ENCODE measurements around the gene DPP8.
A peak's percentile ranks its signal among the peaks of the same experiment; 100 is the strongest.

Gene DPP8

DNA sequence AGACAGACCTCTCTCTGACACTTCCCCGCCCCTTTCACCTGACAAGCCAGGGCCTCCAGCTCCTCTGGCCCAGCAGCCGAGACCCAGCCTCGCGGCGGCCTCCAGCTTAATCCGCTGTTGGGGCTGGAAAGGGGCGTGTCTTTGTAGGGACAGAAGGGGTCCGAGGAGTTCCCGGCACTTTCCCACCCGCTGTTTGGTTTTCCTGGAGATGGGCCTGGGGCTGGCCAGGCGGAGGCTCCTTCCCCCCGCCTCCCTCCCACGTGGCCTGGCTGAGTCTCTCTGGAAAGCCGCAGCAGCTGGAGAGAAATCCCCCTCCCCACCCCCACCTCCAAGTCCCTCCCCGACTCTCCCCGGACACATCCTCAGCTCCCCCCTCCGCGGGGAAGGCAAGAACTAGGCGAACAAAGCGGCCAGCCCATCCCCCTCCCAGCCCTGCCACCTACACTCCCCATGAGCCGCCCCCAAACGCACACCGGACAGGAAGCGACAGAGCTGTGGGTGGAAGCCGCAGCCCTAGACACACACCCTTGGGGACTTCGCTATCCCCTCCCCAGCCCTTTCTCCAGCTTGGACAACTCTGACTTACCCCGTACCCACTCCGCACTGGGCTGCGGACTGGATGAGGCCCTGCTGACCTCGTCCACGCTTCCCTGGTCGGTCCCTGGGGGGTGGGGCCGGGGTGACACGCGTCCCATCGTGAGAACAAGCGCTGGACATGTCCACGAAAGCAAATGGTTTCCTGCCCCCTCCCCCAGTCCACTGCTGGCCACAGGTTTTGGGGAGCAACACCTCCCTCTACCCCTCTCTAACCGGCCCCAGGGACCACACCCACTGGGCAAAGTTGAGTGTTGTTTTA, 95.9 kb downstream of the DPP8 start (continued):
- TF ChIP-seq, protein P1, sequence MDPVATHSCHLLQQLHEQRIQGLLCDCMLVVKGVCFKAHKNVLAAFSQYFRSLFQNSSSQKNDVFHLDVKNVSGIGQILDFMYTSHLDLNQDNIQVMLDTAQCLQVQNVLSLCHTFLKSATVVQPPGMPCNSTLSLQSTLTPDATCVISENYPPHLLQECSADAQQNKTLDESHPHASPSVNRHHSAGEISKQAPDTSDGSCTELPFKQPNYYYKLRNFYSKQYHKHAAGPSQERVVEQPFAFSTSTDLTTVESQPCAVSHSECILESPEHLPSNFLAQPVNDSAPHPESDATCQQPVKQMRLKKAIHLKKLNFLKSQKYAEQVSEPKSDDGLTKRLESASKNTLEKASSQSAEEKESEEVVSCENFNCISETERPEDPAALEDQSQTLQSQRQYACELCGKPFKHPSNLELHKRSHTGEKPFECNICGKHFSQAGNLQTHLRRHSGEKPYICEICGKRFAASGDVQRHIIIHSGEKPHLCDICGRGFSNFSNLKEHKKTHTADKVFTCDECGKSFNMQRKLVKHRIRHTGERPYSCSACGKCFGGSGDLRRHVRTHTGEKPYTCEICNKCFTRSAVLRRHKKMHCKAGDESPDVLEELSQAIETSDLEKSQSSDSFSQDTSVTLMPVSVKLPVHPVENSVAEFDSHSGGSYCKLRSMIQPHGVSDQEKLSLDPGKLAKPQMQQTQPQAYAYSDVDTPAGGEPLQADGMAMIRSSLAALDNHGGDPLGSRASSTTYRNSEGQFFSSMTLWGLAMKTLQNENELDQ (tag by site-specific recombination; IDR thresholded peaks at IDR 0.05; ENCODE audit: low read depth), result no peak
- TF ChIP-seq ZFP37 (tag by site-specific recombination; IDR thresholded peaks at IDR 0.05), result no peak
- TF ChIP-seq, protein P2, sequence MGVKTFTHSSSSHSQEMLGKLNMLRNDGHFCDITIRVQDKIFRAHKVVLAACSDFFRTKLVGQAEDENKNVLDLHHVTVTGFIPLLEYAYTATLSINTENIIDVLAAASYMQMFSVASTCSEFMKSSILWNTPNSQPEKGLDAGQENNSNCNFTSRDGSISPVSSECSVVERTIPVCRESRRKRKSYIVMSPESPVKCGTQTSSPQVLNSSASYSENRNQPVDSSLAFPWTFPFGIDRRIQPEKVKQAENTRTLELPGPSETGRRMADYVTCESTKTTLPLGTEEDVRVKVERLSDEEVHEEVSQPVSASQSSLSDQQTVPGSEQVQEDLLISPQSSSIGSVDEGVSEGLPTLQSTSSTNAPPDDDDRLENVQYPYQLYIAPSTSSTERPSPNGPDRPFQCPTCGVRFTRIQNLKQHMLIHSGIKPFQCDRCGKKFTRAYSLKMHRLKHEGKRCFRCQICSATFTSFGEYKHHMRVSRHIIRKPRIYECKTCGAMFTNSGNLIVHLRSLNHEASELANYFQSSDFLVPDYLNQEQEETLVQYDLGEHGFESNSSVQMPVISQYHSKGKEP (tag by site-specific recombination; IDR thresholded peaks at IDR 0.05), result 0 out of 2 replicates have a peak, but pooled peaks have one; percentile 42
- no peak for TF ChIP-seq MEIS1 (CRISPR knock-in tag; IDR thresholded peaks at IDR 0.05; ENCODE audit: borderline replicate concordance)
- TF ChIP-seq, protein P3, sequence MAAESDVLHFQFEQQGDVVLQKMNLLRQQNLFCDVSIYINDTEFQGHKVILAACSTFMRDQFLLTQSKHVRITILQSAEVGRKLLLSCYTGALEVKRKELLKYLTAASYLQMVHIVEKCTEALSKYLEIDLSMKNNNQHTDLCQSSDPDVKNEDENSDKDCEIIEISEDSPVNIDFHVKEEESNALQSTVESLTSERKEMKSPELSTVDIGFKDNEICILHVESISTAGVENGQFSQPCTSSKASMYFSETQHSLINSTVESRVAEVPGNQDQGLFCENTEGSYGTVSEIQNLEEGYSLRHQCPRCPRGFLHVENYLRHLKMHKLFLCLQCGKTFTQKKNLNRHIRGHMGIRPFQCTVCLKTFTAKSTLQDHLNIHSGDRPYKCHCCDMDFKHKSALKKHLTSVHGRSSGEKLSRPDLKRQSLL (tag by site-specific recombination; IDR thresholded peaks at IDR 0.05), result no peak
- TF ChIP-seq ZNF23 (tag by site-specific recombination; IDR thresholded peaks at IDR 0.05; ENCODE audit: borderline replicate concordance), result no peak
- no peak for TF ChIP-seq ZNF560 (tag by site-specific recombination; IDR thresholded peaks at IDR 0.05; ENCODE audit: borderline replicate concordance)
- TF ChIP-seq ZNF549 (tag by site-specific recombination; IDR thresholded peaks at IDR 0.05), result no peak
- TF ChIP-seq, protein P4, sequence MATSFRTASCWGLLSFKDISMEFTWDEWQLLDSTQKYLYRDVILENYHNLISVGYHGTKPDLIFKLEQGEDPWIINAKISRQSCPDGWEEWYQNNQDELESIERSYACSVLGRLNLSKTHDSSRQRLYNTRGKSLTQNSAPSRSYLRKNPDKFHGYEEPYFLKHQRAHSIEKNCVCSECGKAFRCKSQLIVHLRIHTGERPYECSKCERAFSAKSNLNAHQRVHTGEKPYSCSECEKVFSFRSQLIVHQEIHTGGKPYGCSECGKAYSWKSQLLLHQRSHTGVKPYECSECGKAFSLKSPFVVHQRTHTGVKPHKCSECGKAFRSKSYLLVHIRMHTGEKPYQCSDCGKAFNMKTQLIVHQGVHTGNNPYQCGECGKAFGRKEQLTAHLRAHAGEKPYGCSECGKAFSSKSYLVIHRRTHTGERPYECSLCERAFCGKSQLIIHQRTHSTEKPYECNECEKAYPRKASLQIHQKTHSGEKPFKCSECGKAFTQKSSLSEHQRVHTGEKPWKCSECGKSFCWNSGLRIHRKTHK (tag by site-specific recombination; IDR thresholded peaks at IDR 0.05), result no peak
- peak; percentile 46 for TF ChIP-seq ZBTB20 (tag by site-specific recombination; IDR thresholded peaks at IDR 0.05)
- peak; percentile 75 for TF ChIP-seq SP3 (tag by site-specific recombination; IDR thresholded peaks at IDR 0.05)
- TF ChIP-seq, protein P5, sequence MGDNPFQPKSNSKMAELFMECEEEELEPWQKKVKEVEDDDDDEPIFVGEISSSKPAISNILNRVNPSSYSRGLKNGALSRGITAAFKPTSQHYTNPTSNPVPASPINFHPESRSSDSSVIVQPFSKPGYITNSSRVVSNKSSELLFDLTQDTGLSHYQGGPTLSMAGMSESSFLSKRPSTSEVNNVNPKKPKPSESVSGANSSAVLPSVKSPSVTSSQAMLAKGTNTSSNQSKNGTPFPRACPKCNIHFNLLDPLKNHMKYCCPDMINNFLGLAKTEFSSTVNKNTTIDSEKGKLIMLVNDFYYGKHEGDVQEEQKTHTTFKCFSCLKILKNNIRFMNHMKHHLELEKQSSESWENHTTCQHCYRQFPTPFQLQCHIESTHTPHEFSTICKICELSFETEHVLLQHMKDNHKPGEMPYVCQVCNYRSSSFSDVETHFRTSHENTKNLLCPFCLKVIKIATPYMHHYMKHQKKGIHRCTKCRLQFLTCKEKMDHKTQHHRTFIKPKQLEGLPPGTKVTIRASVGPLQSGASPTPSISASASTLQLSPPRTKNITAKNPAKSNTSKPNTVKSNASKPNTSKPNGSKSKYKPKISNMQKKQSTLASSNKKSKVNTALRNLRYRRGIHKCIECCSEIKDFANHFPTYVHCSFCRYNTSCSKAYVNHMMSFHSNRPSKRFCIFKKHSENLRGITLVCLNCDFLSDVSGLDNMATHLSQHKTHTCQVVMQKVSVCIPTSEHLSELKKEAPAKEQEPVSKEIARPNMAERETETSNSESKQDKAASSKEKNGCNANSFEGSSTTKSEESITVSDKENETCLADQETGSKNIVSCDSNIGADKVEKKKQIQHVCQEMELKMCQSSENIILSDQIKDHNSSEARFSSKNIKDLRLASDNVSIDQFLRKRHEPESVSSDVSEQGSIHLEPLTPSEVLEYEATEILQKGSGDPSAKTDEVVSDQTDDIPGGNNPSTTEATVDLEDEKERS (tag by site-specific recombination; IDR thresholded peaks at IDR 0.05), result no peak
- no peak for TF ChIP-seq YY2 (tag by site-specific recombination; IDR thresholded peaks at IDR 0.05)
- TF ChIP-seq, protein P6, sequence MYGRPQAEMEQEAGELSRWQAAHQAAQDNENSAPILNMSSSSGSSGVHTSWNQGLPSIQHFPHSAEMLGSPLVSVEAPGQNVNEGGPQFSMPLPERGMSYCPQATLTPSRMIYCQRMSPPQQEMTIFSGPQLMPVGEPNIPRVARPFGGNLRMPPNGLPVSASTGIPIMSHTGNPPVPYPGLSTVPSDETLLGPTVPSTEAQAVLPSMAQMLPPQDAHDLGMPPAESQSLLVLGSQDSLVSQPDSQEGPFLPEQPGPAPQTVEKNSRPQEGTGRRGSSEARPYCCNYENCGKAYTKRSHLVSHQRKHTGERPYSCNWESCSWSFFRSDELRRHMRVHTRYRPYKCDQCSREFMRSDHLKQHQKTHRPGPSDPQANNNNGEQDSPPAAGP (tag by site-specific recombination; IDR thresholded peaks at IDR 0.05), result peak; percentile 87; the same call in 1 of the 2 replicates
- no peak for TF ChIP-seq ZNF169 (tag by site-specific recombination; IDR thresholded peaks at IDR 0.05)
- TF ChIP-seq, protein P7, sequence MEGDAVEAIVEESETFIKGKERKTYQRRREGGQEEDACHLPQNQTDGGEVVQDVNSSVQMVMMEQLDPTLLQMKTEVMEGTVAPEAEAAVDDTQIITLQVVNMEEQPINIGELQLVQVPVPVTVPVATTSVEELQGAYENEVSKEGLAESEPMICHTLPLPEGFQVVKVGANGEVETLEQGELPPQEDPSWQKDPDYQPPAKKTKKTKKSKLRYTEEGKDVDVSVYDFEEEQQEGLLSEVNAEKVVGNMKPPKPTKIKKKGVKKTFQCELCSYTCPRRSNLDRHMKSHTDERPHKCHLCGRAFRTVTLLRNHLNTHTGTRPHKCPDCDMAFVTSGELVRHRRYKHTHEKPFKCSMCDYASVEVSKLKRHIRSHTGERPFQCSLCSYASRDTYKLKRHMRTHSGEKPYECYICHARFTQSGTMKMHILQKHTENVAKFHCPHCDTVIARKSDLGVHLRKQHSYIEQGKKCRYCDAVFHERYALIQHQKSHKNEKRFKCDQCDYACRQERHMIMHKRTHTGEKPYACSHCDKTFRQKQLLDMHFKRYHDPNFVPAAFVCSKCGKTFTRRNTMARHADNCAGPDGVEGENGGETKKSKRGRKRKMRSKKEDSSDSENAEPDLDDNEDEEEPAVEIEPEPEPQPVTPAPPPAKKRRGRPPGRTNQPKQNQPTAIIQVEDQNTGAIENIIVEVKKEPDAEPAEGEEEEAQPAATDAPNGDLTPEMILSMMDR (tag by site-specific recombination; IDR thresholded peaks at IDR 0.05), result no peak
- no peak for TF ChIP-seq ZNF514 (tag by site-specific recombination; IDR thresholded peaks at IDR 0.05)
- TF ChIP-seq, protein P8, sequence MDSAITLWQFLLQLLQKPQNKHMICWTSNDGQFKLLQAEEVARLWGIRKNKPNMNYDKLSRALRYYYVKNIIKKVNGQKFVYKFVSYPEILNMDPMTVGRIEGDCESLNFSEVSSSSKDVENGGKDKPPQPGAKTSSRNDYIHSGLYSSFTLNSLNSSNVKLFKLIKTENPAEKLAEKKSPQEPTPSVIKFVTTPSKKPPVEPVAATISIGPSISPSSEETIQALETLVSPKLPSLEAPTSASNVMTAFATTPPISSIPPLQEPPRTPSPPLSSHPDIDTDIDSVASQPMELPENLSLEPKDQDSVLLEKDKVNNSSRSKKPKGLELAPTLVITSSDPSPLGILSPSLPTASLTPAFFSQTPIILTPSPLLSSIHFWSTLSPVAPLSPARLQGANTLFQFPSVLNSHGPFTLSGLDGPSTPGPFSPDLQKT (IDR thresholded peaks at IDR 0.05; ENCODE audit: borderline replicate concordance, low read depth, low read length), result no peak
- no peak for TF ChIP-seq FEZF1 (tag by site-specific recombination; IDR thresholded peaks at IDR 0.05)
- peak; percentile 61; the same call in 1 of the 2 replicates for TF ChIP-seq ZIC2 (tag by site-specific recombination; IDR thresholded peaks at IDR 0.05)
- TF ChIP-seq, protein P9, sequence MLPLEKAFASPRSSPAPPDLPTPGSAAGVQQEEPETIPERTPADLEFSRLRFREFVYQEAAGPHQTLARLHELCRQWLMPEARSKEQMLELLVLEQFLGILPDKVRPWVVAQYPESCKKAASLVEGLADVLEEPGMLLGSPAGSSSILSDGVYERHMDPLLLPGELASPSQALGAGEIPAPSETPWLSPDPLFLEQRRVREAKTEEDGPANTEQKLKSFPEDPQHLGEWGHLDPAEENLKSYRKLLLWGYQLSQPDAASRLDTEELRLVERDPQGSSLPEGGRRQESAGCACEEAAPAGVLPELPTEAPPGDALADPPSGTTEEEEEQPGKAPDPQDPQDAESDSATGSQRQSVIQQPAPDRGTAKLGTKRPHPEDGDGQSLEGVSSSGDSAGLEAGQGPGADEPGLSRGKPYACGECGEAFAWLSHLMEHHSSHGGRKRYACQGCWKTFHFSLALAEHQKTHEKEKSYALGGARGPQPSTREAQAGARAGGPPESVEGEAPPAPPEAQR (tag by site-specific recombination; IDR thresholded peaks at IDR 0.05), result no peak
- no peak for TF ChIP-seq ZNF114 (tag by site-specific recombination; IDR thresholded peaks at IDR 0.05)
- no peak for TF ChIP-seq ZNF626 (tag by site-specific recombination; IDR thresholded peaks at IDR 0.05)
